Naive thymus-derived CD8-positive, alpha-beta T cell (primary cell): ENCODE results near the gene MSANTD1. TPM values are rescaled to one million over a fixed set of nuclear protein-coding genes. Genes with fewer than 3 reads are reported as not detected.
A peak's percentile ranks its signal among the peaks of the same experiment; 100 is the strongest.

ENCODE experiments used
- ATAC-seq, 2 donors: fragments of 150-1000 bp; cut with Tn5 transposase in 1 of 2; sonication (Bioruptor Pico), chemical (Tn5 transposase) in 1 of 2; 1 replicate in 1 of 2; 2 replicates in 1 of 2; pipeline ENCODE4 v1.10.0; 2021; ENCODE audit warnings: mild to moderate bottlenecking in 2 of 2, moderate library complexity in 2 of 2
- POLR2A ChIA-PET: fragments of 350-600 bp; sonication (Branson Sonifier 250); formaldehyde crosslinking; loops from one replicate; lab custom pipeline; 2021; ENCODE audit warnings: antibody characterized with exemption; lab: Charles Lee
- DNase-seq, 10 donors: peaks; one replicate each; pipeline versions ENCODE4 v3.0.0 to v3.0.0-alpha.2; 2020 to 2022
- H3K27ac Mint-ChIP-seq, 10 donors: one replicate each; pipeline ENCODE4 v1.8.0; 2020 to 2022; ENCODE audit warnings: mild to moderate bottlenecking in 10 of 10, mixed read lengths in 10 of 10, moderate library complexity in 4 of 10, inconsistent platforms in 1 of 10
- H3K27me3 Mint-ChIP-seq, 5 donors: one replicate each; pipeline ENCODE4 v1.8.0; 2021 to 2022; ENCODE audit warnings: mixed read lengths in 5 of 5
- H3K36me3 Mint-ChIP-seq, 3 donors: one replicate each; pipeline ENCODE4 v1.8.0; 2020 to 2022; ENCODE audit warnings: mixed read lengths in 3 of 3, mild to moderate bottlenecking in 2 of 3, inconsistent platforms in 1 of 3
- H3K4me1 Mint-ChIP-seq, 4 donors: one replicate each; pipeline ENCODE4 v1.8.0; 2021 to 2022; ENCODE audit warnings: mixed read lengths in 4 of 4
- H3K4me3 Mint-ChIP-seq, 10 donors: one replicate each; pipeline ENCODE4 v1.8.0; 2020 to 2022; ENCODE audit warnings: mild to moderate bottlenecking in 10 of 10, mixed read lengths in 10 of 10, moderate library complexity in 6 of 10, inconsistent platforms in 1 of 10
- H3K9me3 Mint-ChIP-seq, 9 donors: one replicate each; pipeline ENCODE4 v1.8.0; 2020 to 2022; ENCODE audit warnings: mixed read lengths in 9 of 9, mild to moderate bottlenecking in 3 of 9, inconsistent platforms in 1 of 9, moderate library complexity in 1 of 9
- polyA plus RNA-seq, 3 donors: library from polyadenylated mRNA; unstranded; fragments of 300-500 nt; fragmentation: Illumina TruSeq; gene quantifications; one replicate each; pipeline ENCODE4 v1.2.3, GENCODE V29; 2021
- total RNA-seq, 8 experiments: library from RNA in 2 of 8; stranded (reverse) in 2 of 8; gene quantifications; one replicate each; pipeline ENCODE4 v1.2.3 and lab custom pipeline; 2021 to 2026

The MSANTD1 gene
- total and polyA plus RNA-seq, 5 experiments from 2014 or later, result 0.18 to 2.1 (median 1.8) TPM; not detected in 2

DNA sequence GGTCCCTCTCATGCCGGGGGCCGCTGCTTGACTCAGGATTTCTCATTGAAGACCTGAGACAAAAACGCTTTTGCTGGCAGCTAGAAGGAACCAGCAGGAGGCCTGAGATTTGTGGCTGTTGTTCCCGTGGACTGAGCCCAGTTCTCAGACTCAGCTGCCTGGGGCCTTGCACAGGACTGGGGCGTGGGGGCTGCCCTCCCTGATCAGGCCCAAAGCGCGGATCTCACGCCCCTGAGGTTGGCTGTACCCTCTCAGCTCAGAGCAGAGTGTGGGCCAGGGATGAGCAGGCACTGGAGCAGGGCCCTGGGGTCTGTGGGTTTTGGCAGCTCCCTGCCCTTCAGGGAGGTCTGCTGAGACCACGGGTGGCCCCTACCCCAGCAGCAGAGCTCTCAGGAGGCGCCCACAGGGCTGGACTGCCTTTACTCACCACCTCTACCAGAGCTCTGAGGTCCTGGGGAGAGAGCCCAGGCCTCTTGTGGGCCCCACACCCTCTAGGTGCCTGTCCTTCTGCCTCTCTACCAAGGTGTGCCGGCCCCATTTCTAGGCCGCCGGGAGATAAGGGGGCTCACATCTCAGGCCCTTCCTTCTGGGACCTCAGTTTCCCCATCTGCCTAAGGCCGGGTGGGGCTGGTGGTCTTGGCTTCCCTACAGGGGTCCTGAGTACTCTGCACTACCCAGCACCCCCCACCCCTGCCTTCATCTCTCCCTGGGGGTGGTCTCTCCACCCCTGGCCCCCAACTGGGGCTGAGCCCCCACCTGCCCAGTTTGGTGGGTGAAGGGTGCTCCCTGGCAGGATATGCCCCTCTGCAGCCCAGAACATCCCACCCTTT lies 5.6 kb downstream of the MSANTD1 start:
- H3K27ac Mint-ChIP-seq, result no peak overlapping the region
- no peaks in the 10 kb centered on the region for H3K27me3 Mint-ChIP-seq
- no peaks in the 10 kb centered on the region for H3K4me1 Mint-ChIP-seq
- no peak overlapping the region for H3K4me3 Mint-ChIP-seq
- POLR2A ChIA-PET, result no interaction called here
- DNase-seq, result no peak
- H3K9me3 Mint-ChIP-seq, result no peaks in the 10 kb centered on the region
- ATAC-seq, result no peak
- peaks cover 0 to 10% (median 0%) of the 10 kb centered on the region in 3 donors for H3K36me3 Mint-ChIP-seq

DNA sequence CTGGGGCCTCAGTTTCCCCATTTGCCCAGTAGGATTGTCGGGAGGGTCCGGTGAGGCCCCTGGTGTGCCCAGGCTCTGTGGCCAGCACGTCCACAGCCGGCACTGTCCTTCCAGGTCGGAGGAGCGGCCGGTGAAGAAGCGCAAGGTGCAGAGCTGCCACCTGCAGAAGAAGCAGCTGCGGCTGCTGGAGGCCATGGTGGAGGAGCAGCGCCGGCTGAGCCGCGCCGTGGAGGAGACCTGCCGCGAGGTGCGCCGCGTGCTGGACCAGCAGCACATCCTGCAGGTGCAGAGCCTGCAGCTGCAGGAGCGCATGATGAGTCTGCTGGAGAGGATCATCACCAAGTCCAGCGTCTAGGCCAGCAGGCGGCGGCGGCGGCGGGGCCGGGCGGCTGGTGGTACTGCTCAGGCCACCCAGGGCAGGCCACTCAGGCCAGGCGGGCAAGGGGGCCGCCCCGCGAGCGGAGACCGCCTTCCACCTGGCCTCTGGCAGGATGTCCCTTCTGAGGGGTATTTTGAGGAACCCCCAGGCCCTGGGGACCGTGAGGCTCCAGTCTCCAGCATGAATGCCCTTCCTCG lies 6.7 kb downstream of the MSANTD1 start:
- Mint-ChIP-seq H3K27me3 (no peaks in the 10 kb centered on the region), H3K27ac (no peak overlapping the region), H3K4me1 (no peaks in the 10 kb centered on the region), H3K36me3 (peaks cover 0 to 10% (median 0%) of the 10 kb centered on the region in 3 donors), H3K4me3 (no peak overlapping the region), H3K9me3 (no peaks in the 10 kb centered on the region)
- POLR2A ChIA-PET, result no interaction called here
- no peak for DNase-seq
- ATAC-seq, result no peak

DNA sequence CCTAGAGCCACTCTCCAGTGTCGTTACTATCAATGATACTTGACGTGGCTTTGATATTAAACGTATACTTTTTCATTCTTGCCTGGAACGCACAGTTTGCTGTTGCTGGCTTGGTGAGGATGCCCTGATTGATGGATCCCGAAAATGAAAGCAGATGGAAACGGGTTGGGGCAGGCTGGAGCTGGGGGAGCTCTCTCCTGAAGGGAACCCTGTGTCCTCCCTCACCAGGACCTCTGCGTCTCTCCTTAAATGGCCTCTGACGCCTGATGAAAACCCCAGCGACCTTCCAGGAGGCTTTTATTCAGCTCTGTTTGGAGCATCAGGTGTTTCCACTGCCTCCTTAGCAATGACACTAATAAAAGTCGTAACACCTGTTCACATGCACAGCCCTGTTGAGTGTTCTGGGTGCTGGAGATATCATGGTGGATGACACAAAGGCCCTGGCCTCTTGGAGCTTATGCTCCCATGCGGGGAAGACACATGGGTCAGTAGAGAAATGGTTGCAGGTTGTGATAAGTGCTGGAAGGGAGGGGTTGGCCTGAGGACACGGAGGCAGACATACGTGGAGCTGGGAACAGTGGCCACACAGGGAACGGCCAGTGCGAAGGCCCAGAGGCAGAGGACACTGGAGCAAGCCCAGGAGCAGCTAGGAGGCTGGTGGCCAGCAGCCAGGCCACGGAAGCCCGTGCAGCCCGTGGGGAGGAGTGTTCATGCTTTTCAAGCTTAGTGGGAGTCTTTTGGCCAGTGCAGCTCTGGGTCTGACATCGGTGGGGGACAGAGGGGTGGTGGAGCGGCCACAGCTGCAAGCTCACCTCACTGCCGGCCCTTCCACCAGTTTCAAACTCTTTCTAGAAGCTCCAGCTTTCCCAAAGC lies 7.5 kb downstream of the MSANTD1 start:
- no peak for ATAC-seq
- POLR2A ChIA-PET, result interaction anchor here (0.6 kb wide), 1 partner anchor 738 kb away, joined by 4 read pairs; no protein-coding TSS in a partner anchor
- DNase-seq, result no peak
- Mint-ChIP-seq H3K4me3 (peak overlapping the region in 1 of 10 donors; percentile 15), H3K27me3 (no peaks in the 10 kb centered on the region), H3K36me3 (peaks cover 0 to 10% (median 0%) of the 10 kb centered on the region in 3 donors), H3K4me1 (no peaks in the 10 kb centered on the region), H3K9me3 (no peaks in the 10 kb centered on the region), H3K27ac (peak overlapping the region in 1 of 10 donors; percentile 66)

DNA sequence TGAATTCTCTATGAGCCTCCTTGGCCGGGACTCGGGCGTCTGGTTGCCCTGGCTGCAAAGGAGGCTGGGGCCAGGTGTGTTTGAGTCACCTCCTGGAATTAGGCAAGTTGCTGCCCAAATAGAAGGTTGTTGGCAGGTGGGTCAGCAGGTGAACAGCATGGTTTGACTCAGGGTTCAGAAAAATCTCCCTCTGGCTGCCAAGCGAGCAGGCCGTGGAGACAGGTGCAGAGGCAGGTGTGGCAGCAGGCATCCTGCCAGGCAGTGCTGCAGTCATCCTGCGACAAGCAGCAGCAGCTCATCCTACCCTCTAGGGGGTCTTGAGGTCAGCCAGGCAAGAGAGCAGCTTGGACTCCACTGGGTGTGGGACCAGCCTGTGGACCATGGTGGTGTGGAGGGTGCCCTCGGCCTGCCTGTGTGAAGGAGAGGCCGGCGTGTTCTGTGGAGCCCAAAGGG lies 8.2 kb downstream of the MSANTD1 start:
- POLR2A ChIA-PET, result interaction anchor here (0.6 kb wide), 1 partner anchor 738 kb away, joined by 4 read pairs; no protein-coding TSS in a partner anchor
- peak in 1 of 10 donors; percentile 15 for DNase-seq
- Mint-ChIP-seq H3K27me3 (no peaks in the 10 kb centered on the region), H3K4me3 (no peak overlapping the region), H3K4me1 (peaks cover 0 to 2% (median 0%) of the 10 kb centered on the region in 4 donors), H3K27ac (no peak overlapping the region), H3K9me3 (no peaks in the 10 kb centered on the region), H3K36me3 (peaks cover 0 to 10% (median 0%) of the 10 kb centered on the region in 3 donors)
- no peak for ATAC-seq

DNA sequence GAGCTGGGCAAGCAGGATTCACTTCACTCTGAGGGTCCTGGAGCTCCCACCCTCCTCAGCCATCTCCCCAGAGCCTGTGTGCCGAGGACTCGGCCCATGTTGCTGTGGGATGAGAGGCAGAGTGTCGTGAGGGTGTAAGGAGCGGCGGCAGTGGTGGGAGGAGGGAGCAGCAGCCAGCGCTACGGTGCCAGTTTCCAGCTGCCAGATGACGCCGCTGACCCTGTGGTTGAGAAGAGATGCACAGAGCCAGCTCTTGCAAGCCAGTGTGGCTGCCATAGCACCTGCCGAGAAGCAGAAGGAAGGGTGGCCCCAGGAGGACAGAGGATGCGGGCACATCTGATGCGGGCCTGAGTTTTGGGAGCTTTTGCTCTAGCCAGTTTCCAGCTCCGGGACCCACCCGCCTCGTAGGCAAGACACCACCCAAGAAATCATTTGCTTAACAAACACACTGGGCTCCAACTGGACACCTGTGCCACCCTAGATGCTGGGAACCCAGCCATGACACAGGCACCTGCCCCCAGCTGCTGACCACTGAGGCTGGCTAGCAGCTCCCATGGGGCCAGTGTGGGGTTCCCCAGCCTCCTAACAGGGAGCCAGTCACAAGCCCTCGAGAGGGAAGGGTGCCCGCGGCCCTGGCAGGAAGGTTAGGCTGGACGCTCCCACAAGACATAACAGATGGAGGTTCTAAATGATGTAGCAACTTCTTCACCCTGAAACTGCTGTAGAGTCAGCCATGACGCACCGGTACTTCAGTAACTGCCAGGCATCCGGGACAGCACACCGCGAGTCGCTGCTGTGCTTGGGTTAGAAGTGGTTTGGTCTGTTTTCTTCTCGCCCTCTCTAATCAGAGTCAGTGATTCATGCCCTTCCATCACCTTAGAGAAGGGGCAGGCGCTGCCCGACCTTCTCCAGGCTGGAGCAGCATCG lies 8.9 kb downstream of the MSANTD1 start:
- Mint-ChIP-seq H3K27ac (no peak overlapping the region), H3K27me3 (no peaks in the 10 kb centered on the region), H3K4me1 (peaks cover 0 to 2% (median 0%) of the 10 kb centered on the region in 4 donors), H3K9me3 (no peaks in the 10 kb centered on the region), H3K4me3 (no peak overlapping the region), H3K36me3 (peaks cover 0 to 10% (median 0%) of the 10 kb centered on the region in 3 donors)
- POLR2A ChIA-PET, result no interaction called here
- ATAC-seq (no peak), DNase-seq (peak in 1 of 10 donors; percentile 15)

DNA sequence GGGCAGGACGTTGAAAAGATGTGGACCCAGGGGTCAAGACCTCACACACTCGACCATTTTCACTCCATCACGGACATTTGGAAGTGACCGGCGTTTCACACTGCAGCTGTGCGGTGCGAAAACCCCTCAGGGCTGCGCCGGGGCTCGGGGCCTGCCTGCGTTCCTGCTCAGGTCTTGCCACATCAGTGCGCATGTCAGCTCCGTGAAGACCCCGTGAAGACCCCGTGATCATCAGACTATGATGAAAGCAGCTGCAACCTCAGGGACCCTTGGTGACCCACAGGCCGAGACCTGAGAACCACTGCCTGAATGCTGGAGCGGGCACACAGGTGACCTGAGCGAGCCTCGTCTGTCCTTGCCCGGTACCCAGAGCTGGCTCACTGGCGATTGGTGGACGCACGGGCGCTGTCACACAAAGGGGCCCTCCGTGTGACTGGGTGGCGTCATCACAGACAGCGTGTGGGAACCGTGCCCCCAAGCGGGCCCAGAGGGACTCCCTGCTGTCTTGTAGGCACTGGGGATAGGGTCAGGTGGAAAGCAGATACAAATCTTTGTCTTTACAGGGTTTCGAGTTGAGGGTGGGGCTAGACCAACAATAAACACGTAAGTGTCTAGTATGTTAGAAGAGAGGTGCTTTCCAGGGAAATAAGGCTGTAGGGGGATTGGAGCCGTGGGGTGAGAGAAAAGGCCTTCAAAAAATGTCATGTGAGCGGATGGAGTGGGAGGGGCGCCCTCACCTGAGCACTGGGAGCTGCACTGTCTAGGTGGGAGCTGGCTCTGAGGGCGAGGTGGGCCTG lies 12.7 kb downstream of the MSANTD1 start:
- ATAC-seq, result no peak
- Mint-ChIP-seq H3K27ac (peak overlapping the region in 2 of 10 donors; percentile 25 to 57), H3K9me3 (no peaks in the 10 kb centered on the region), H3K4me1 (peaks cover 0 to 2% (median 0%) of the 10 kb centered on the region in 4 donors), H3K27me3 (no peaks in the 10 kb centered on the region), H3K4me3 (no peak overlapping the region), H3K36me3 (peaks cover 0 to 3% (median 0%) of the 10 kb centered on the region in 3 donors)
- POLR2A ChIA-PET, result no interaction called here
- peak in 1 of 10 donors; percentile 11 for DNase-seq

DNA sequence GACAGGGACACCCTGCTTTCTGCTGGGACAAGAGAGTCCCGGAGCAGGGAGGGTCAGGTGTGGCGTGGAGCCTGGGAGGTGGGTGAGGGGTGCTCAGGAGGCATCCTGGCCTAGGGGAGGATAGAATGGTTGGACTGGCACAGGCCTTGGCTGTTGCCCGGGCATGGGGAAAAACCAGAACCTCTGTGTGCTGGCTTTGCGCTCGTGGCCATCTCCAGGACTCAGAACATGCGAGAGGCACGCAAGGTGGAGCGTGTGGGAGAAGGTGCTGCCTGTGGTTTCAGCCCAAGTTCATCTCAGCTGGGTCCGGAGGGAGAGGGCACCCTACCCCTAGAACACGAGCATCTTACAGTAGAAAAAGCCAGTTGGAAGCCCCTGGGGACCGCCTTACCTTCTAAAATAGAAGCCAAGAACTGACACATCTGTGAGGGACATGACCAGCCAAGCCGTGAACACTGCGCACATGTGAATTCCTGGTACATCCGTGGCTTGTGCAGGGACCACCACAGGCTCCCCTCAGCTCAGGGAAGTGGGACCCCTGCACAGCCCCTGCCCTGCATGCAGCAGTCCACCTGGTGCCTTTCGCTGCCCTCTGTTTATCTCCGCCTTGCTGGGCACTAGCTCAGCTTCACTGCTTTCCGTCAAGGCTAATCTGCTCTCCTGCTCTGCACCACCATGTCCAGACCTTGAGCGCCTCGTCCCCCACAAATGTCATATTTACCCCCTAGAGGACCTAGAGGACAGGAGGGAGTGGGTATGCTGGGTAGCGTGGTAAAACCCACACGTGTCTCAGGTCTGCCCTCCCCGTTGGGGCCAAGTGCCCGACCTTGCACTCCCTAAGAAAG lies 13.5 kb downstream of the MSANTD1 start:
- DNase-seq (peak in 1 of 10 donors; percentile 4), ATAC-seq (no peak)
- H3K9me3 Mint-ChIP-seq, result no peaks in the 10 kb centered on the region
- peaks cover 0 to 2% (median 0%) of the 10 kb centered on the region in 4 donors for H3K4me1 Mint-ChIP-seq
- H3K27me3 Mint-ChIP-seq, result no peaks in the 10 kb centered on the region
- H3K4me3 Mint-ChIP-seq, result no peak overlapping the region
- no peak overlapping the region for H3K27ac Mint-ChIP-seq
- POLR2A ChIA-PET, result no interaction called here
- no peaks in the 10 kb centered on the region for H3K36me3 Mint-ChIP-seq

DNA sequence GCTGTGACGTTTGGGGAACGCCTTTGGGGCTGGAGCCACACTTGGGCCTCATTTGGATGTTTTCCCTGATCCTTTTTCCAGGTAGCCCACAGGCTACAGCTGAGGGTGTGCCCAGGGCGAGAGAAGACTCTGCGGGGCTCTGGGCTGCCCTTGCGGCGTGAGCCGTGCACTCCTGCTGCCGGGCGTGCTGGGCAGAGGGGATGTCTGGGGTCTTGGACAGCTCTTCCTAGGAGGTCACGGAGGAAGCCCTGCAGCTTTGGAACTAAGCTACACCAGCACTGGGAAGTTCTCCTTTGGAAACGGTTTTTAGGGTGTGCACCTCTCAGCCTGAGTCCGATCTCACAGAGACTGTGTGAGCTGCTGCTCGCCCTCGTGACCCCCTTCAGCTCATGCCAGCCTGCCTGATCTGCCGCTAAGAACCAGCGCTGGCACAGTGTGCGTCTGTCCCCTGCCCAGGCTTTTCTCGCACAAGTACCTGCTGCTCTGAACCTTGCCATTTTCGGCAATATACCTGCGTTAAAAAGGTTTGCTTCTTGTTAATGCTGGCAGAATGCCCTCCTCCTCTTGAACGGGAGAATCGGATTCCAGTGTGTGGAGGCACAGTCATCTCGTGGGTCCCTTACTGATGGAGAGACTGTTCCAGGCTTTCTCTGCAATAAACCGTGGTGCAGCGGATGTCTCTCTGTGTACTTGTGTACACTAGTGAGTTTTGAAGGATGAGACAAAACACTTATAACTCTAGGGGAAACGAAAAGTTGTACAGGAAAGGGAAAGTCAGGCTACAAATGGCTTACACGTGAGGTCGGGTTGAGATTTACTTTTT lies 14.3 kb downstream of the MSANTD1 start:
- ATAC-seq (no peak), DNase-seq (peak in 1 of 10 donors; percentile 10)
- Mint-ChIP-seq H3K36me3 (no peaks in the 10 kb centered on the region), H3K27ac (peak overlapping the region in 1 of 10 donors; percentile 52), H3K9me3 (no peaks in the 10 kb centered on the region), H3K27me3 (no peaks in the 10 kb centered on the region), H3K4me1 (peaks cover 0 to 2% (median 0%) of the 10 kb centered on the region in 4 donors), H3K4me3 (no peak overlapping the region)
- POLR2A ChIA-PET, result no interaction called here

DNA sequence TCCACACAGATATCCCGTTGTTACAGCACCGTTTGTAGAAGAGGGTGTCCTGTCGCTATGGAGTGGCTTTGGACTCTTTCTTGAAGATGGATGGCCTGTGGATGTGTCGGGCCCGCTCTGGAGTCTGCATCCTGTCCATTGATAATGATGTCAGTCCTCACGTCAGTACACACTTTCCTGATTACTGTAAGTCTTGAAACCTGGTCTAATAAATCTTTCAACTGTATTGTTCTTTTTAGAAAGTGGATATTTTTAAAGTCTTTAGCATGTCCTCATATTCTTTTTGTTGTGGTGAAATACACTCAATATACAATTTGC lies 14.9 kb downstream of the MSANTD1 start:
- H3K27me3 Mint-ChIP-seq, result no peaks in the 10 kb centered on the region
- H3K9me3 Mint-ChIP-seq, result no peaks in the 10 kb centered on the region
- POLR2A ChIA-PET, result no interaction called here
- no peaks in the 10 kb centered on the region for H3K36me3 Mint-ChIP-seq
- H3K4me3 Mint-ChIP-seq, result no peak overlapping the region
- no peak for ATAC-seq
- no peak overlapping the region for H3K27ac Mint-ChIP-seq
- H3K4me1 Mint-ChIP-seq, result peaks cover 0 to 2% (median 0%) of the 10 kb centered on the region in 4 donors
- DNase-seq, result no peak

DNA sequence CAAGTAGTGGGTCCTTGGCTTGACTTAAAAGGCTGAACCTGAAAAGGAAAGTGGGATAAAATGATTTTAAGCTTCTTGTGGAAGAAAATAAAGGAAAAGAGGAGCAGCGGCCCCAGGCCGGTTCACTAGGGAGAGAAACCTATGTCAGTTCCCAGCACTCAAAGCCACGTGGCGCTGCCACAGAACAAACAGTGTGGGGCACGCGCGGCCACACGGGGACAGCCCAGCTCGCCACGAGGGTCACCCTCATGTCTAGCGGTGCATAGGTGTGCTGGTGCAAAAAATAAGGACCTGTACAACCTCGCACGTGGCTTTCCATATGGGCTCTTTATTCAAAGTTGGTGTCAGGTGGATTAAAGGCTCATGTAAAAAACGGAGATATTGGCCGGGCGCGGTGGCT lies 17.1 kb downstream of the MSANTD1 start:
- Mint-ChIP-seq H3K9me3 (no peaks in the 10 kb centered on the region), H3K4me1 (peaks cover 0 to 2% (median 0%) of the 10 kb centered on the region in 4 donors), H3K4me3 (no peak overlapping the region), H3K27ac (peak overlapping the region in 1 of 10 donors; percentile 72), H3K27me3 (no peaks in the 10 kb centered on the region), H3K36me3 (no peaks in the 10 kb centered on the region)
- POLR2A ChIA-PET, result no interaction called here
- DNase-seq (no peak), ATAC-seq (no peak)
